ENCODE data around the gene AAK1.

The AAK1 gene

GRCh38 chr2:69547984-69548715, 95.4 kb downstream of the AAK1 start:
- Mint-ChIP-seq H3K4me3 (no peak overlapping the region), H3K27me3 (no peaks in the 10 kb centered on the region), H3K27ac (no peak overlapping the region), H3K4me1 (ENCODE audit: low read depth) (peaks cover 52% of the 10 kb centered on the region), H3K9me3 (peaks cover 5% of the 10 kb centered on the region), H3K36me3 (ENCODE audit: low read depth) (peaks cover 60% of the 10 kb centered on the region)

DNA sequence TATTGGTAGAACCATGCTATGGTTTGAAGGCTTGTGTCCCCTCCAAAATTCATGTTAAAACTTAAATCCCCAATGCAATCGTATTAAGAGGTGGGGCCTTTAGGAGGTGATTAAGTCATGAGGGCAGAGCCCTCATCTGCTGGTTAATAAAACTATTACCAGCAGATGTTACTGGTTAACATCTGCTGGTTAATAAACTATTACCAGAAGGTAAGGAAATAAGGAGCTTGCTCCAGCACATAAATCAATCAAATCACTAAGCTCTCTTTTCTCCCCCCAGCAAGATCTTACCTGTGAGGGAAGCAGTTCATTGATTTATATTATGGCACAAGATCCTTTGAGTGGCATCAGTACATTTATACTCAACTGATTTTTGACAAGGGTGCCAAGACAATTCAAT, 96.9 kb downstream of the AAK1 start:
- Mint-ChIP-seq H3K4me1 (ENCODE audit: low read depth) (peaks cover 42% of the 10 kb centered on the region), H3K36me3 (ENCODE audit: low read depth) (peaks cover 53% of the 10 kb centered on the region), H3K4me3 (no peak overlapping the region), H3K27ac (no peak overlapping the region), H3K27me3 (no peaks in the 10 kb centered on the region), H3K9me3 (peaks cover 5% of the 10 kb centered on the region)

DNA sequence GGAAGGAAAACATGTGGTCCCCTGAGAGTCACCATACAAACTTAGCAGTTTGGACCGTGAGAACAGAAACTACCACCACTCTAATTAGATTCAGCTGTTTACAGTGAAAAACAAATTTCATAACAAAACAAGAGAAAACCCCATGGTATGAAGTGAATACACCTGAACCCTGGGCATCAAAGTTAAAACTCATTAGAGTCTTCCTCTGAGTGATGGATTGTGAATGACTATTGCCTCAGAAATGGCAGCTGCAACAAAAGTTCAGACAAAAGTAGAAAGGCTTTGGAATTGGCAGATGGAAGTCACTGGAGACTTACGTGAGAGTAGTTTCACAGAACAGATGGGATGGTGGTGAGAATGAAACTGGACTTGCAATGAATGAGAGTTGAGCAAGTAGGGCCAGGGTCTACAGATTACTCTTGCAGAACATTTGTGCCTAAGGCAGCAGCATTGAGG, 98.0 kb downstream of the AAK1 start:
- Mint-ChIP-seq H3K27me3 (no peaks in the 10 kb centered on the region), H3K4me3 (no peak overlapping the region), H3K4me1 (ENCODE audit: low read depth) (peaks cover 33% of the 10 kb centered on the region), H3K36me3 (ENCODE audit: low read depth) (peaks cover 49% of the 10 kb centered on the region), H3K27ac (no peak overlapping the region), H3K9me3 (peaks cover 5% of the 10 kb centered on the region)

- H3K36me3 Mint-ChIP-seq (ENCODE audit: low read depth), result peaks cover 49% of the 10 kb centered on the region
- H3K4me3 Mint-ChIP-seq, result no peak overlapping the region
- no peaks in the 10 kb centered on the region for H3K27me3 Mint-ChIP-seq
- no peak overlapping the region for H3K27ac Mint-ChIP-seq
- H3K9me3 Mint-ChIP-seq, result peaks cover 5% of the 10 kb centered on the region
- H3K4me1 Mint-ChIP-seq (ENCODE audit: low read depth), result peaks cover 30% of the 10 kb centered on the region
These were observed 98.6 kb downstream of the AAK1 start for GRCh38 chr2:69544951-69545350.

DNA sequence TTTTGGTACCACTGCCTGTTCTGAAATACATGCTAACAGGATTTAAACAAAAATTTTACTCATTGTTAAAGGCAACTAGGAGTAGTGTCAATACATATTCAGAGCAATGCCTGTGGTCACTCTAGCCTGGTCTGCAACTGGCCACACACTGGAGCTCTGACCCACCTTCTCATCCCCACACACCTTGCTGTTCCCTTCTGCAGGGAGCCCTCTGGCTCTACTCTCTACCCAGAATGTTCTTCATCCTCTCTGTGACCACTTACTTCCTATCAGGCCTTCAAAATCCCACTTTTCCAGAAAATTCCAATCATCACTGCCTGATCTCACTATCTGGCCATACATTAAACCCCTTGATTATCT, 104.0 kb downstream of the AAK1 start:
- peaks cover 30% of the 10 kb centered on the region for H3K4me1 Mint-ChIP-seq (ENCODE audit: low read depth)
- H3K4me3 Mint-ChIP-seq, result no peak overlapping the region
- peak overlapping the region; percentile 74 for H3K27ac Mint-ChIP-seq
- no peaks in the 10 kb centered on the region for H3K27me3 Mint-ChIP-seq
- peaks cover 51% of the 10 kb centered on the region for H3K36me3 Mint-ChIP-seq (ENCODE audit: low read depth)
- peaks cover 10% of the 10 kb centered on the region for H3K9me3 Mint-ChIP-seq

- peaks cover 11% of the 10 kb centered on the region for H3K9me3 Mint-ChIP-seq
- no peak overlapping the region for H3K4me3 Mint-ChIP-seq
- H3K4me1 Mint-ChIP-seq (ENCODE audit: low read depth), result peaks cover 30% of the 10 kb centered on the region
- H3K36me3 Mint-ChIP-seq (ENCODE audit: low read depth), result peaks cover 51% of the 10 kb centered on the region
- H3K27ac Mint-ChIP-seq, result peak overlapping the region; percentile 27
- H3K27me3 Mint-ChIP-seq, result no peaks in the 10 kb centered on the region
These were observed 104.5 kb downstream of the AAK1 start for GRCh38 chr2:69538872-69539548.

DNA sequence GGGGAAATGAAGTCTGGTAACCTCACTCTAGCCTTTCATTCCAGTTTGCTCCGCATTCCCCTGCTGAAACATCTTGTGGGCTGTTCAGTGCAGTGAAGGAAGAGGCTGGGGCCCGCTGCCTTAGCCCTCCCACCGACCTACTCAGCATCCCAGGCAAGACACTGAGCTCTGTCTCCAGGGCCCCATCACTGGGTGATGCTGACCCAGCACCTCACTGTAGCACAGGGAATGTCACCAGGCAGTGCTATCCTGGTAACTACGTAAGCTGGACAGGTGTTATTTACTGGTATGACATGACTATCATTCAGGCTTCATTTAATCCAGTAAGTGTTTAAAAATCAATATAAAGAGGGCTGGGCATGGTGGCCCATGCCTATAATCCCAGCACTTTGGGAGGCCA, 105.3 kb downstream of the AAK1 start:
- no peaks in the 10 kb centered on the region for H3K27me3 Mint-ChIP-seq
- H3K4me1 Mint-ChIP-seq (ENCODE audit: low read depth), result peaks cover 30% of the 10 kb centered on the region

GRCh38 chr2:69535817-69536241, 107.7 kb downstream of the AAK1 start:
- peaks cover 18% of the 10 kb centered on the region for H3K9me3 Mint-ChIP-seq
- peaks cover 36% of the 10 kb centered on the region for H3K4me1 Mint-ChIP-seq (ENCODE audit: low read depth)
- H3K4me3 Mint-ChIP-seq, result no peak overlapping the region
- H3K27ac Mint-ChIP-seq, result peak overlapping the region; percentile 5
- peaks cover 71% of the 10 kb centered on the region for H3K36me3 Mint-ChIP-seq (ENCODE audit: low read depth)
- H3K27me3 Mint-ChIP-seq, result no peaks in the 10 kb centered on the region

More for the DNA sequence above, 105.3 kb downstream of the AAK1 start:
- Mint-ChIP-seq H3K9me3 (peaks cover 16% of the 10 kb centered on the region), H3K4me3 (no peak overlapping the region), H3K36me3 (ENCODE audit: low read depth) (peaks cover 56% of the 10 kb centered on the region), H3K27ac (no peak overlapping the region)

GRCh38 chr2:69531186-69531585, 112.4 kb downstream of the AAK1 start:
- Mint-ChIP-seq H3K27me3 (no peaks in the 10 kb centered on the region), H3K4me1 (ENCODE audit: low read depth) (peaks cover 14% of the 10 kb centered on the region), H3K27ac (no peak overlapping the region), H3K4me3 (no peak overlapping the region), H3K36me3 (ENCODE audit: low read depth) (peaks cover 78% of the 10 kb centered on the region), H3K9me3 (peaks cover 18% of the 10 kb centered on the region)

DNA sequence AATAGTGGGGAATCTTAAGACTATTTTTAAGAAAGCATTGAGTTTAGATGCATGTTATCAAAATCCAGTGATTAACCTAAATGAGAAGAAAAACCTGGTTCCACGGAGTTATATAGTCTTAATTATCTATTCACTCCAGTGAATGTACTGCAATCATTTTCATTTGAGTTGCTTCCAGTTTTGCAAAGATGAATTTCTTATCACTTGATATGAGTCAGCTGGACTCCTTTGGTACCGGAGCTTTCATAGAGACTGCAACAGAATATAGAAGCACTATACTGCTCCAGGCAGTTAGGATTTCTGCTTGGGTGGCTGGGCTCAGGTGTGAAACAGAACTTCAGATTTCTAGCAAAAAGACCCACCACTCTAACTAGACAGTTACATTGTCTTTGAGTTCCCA, 114.1 kb downstream of the AAK1 start:
- Mint-ChIP-seq H3K4me3 (no peak overlapping the region), H3K9me3 (peaks cover 8% of the 10 kb centered on the region), H3K27me3 (no peaks in the 10 kb centered on the region), H3K36me3 (ENCODE audit: low read depth) (peaks cover 73% of the 10 kb centered on the region), H3K4me1 (ENCODE audit: low read depth) (peaks cover 6% of the 10 kb centered on the region), H3K27ac (no peak overlapping the region)

- Mint-ChIP-seq H3K27me3 (no peaks in the 10 kb centered on the region), H3K4me1 (ENCODE audit: low read depth) (no peaks in the 10 kb centered on the region), H3K9me3 (no peaks in the 10 kb centered on the region), H3K27ac (no peak overlapping the region), H3K36me3 (ENCODE audit: low read depth) (peaks cover 69% of the 10 kb centered on the region), H3K4me3 (no peak overlapping the region)
These were observed 118.3 kb downstream of the AAK1 start for GRCh38 chr2:69525261-69525660.

- Mint-ChIP-seq H3K4me3 (no peak overlapping the region), H3K27me3 (no peaks in the 10 kb centered on the region), H3K4me1 (ENCODE audit: low read depth) (no peaks in the 10 kb centered on the region), H3K27ac (no peak overlapping the region), H3K9me3 (no peaks in the 10 kb centered on the region), H3K36me3 (ENCODE audit: low read depth) (peaks cover 67% of the 10 kb centered on the region)
These were observed 118.7 kb downstream of the AAK1 start for GRCh38 chr2:69524799-69525198.

GRCh38 chr2:69521747-69522146, 121.8 kb downstream of the AAK1 start:
- Mint-ChIP-seq H3K36me3 (ENCODE audit: low read depth) (peaks cover 79% of the 10 kb centered on the region), H3K4me1 (ENCODE audit: low read depth) (no peaks in the 10 kb centered on the region), H3K27ac (no peak overlapping the region), H3K9me3 (no peaks in the 10 kb centered on the region), H3K4me3 (no peak overlapping the region), H3K27me3 (no peaks in the 10 kb centered on the region)

DNA sequence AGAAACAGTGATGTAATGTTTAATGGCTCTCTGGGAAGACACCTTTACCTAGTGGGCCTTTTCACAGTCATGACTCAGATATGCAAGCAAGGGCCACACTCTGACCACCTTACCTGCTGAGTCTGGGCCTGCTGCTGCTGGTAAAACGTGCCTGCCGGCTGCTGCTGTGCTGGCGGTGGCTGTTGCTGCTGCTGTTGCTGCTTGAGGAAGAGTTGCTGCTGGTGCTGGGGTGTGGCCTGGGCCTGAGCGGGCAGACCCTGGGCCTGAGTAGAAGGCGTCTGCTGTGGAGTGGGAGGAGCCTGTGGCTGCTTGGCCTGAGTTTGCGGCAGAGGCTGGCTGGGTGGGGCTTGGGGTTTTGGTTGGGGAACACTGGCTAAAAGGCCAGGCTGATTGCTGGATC, 124.7 kb downstream of the AAK1 start:
- H3K4me3 Mint-ChIP-seq, result no peak overlapping the region
- H3K9me3 Mint-ChIP-seq, result no peaks in the 10 kb centered on the region
- H3K27ac Mint-ChIP-seq, result peak overlapping the region; percentile 45
- no peaks in the 10 kb centered on the region for H3K27me3 Mint-ChIP-seq
- H3K4me1 Mint-ChIP-seq (ENCODE audit: low read depth), result no peaks in the 10 kb centered on the region
- H3K36me3 Mint-ChIP-seq (ENCODE audit: low read depth), result peaks cover 69% of the 10 kb centered on the region

GRCh38 chr2:69517410-69517809, 126.1 kb downstream of the AAK1 start:
- H3K36me3 Mint-ChIP-seq (ENCODE audit: low read depth), result peaks cover 70% of the 10 kb centered on the region
- no peak overlapping the region for H3K27ac Mint-ChIP-seq
- H3K4me3 Mint-ChIP-seq, result no peak overlapping the region
- H3K9me3 Mint-ChIP-seq, result no peaks in the 10 kb centered on the region
- no peaks in the 10 kb centered on the region for H3K27me3 Mint-ChIP-seq
- H3K4me1 Mint-ChIP-seq (ENCODE audit: low read depth), result no peaks in the 10 kb centered on the region

Data from stimulated activated naive CD8-positive, alpha-beta T cell treated with anti-CD3 and anti-CD28 coated beads, Interleukin-15, Interleukin-2, amounts not matched to agents 100 ng/mL and 50 ng/mL, for 24 hours (primary cell).